ENCODE measurements around the gene NOB1. TPM values are rescaled to one million over a fixed set of nuclear protein-coding genes. Genes with fewer than 3 reads are reported as not detected.

The NOB1 gene
- total RNA-seq, 1 experiment from 2014 or later = 172 TPM

GRCh38 chr16:69707920-69708683 lies 46.6 kb downstream of the NOB1 start:
- intact Hi-C loops (cut with micrococcal nuclease) = no loop called here

More at GRCh38 chr16:69707920-69708683, 46.6 kb downstream of the NOB1 start:
- no peak for ATAC-seq
- H3K27ac ChIP-seq (ENCODE audit: low read depth, low read length) = peak overlapping the region; percentile 44
- TF ChIP-seq JUND (IDR thresholded peaks at IDR 0.05) (peak; percentile 9; the same call in 1 of the 2 replicates), CBX3 (IDR thresholded peaks at IDR 0.05; ENCODE audit: low read depth) (no peak), CTCF (IDR thresholded peaks at IDR 0.05 in 2 of 3, conservative IDR thresholded peaks at IDR 0.05 in 1 of 3; ENCODE audit: borderline replicate concordance in 1 of 3, insufficient read depth in 1 of 3, low read depth in 2 of 3, low read length in 2 of 3) (no peak), ELF1 (IDR thresholded peaks at IDR 0.05; ENCODE audit: borderline replicate concordance, low read depth) (no peak), EGR1 (IDR thresholded peaks at IDR 0.05; ENCODE audit: low read depth) (no peak), ZBTB33 (IDR thresholded peaks at IDR 0.05; ENCODE audit: extremely low read depth, insufficient replicate concordance, low read length) (no peak), POLR2AphosphoS5 (IDR thresholded peaks at IDR 0.05; ENCODE audit: low read depth, low read length) (peak; percentile 13; the same call in 1 of the 2 replicates), SIN3A (IDR thresholded peaks at IDR 0.05; ENCODE audit: low read depth) (no peak), EZH2phosphoT487 (IDR thresholded peaks at IDR 0.05; ENCODE audit: borderline replicate concordance) (no peak), MAX (IDR thresholded peaks at IDR 0.05) (no peak)
- RAD21 ChIA-PET (ENCODE audit: low non-redundant PET in 1 of 2, low total read pairs in 2 of 2, uncharacterized antibody in 2 of 2, unreplicated experiment in 2 of 2) = no interaction called here
- no peak overlapping the region for H3K4me3 ChIP-seq (replicated peaks in 1 of 2; ENCODE audit: low read depth in 1 of 2, low read length in 2 of 2)
- H3K36me3 ChIP-seq (ENCODE audit: control insufficient read depth in 1 of 2, insufficient read depth in 2 of 2, low read length in 2 of 2) = peaks cover 11 to 27% of the 10 kb centered on the region in 2 experiments; a peak in 3 of 4 replicates
- peaks cover 44 to 48% of the 10 kb centered on the region in 2 experiments for H3K4me1 ChIP-seq (ENCODE audit: control insufficient read depth in 1 of 2, insufficient read depth in 2 of 2, low read length in 2 of 2)
- no peaks in the 10 kb centered on the region for H3K9me3 ChIP-seq (ENCODE audit: control insufficient read depth in 1 of 2, insufficient read depth in 1 of 2, low read depth in 1 of 2, low read length in 2 of 2)
- H3K27me3 ChIP-seq (ENCODE audit: insufficient read depth, low read length) = no peaks in the 10 kb centered on the region
- no peak for DNase-seq (ENCODE audit: low read depth, low spot score)
- POLR2A ChIA-PET = interaction anchor here (1.8 kb wide), 1 partner anchor 19 kb away, joined by 7 read pairs; the partner anchor contains the start of gene NQO1
- H3K4me2 ChIP-seq (ENCODE audit: low read length) = no peak overlapping the region
- H2AFZ ChIP-seq (ENCODE audit: low read depth, low read length, poor library complexity, severe bottlenecking) = no peak overlapping the region
- H4K20me1 ChIP-seq (ENCODE audit: insufficient read depth) = no peaks in the 10 kb centered on the region
- no TSS peak for BruUV-seq (replicated peaks)
- no peak overlapping the region for H3K9ac ChIP-seq (ENCODE audit: low read length)
- no peaks in the 10 kb centered on the region for H3K9me2 ChIP-seq (ENCODE audit: insufficient read depth)
- H3K79me2 ChIP-seq (ENCODE audit: insufficient read depth, low read length) = peaks cover 32% of the 10 kb centered on the region
- CTCF ChIA-PET = interaction anchor here (1.3 to 3.6 kb wide), 3 partner anchors 13 to 47 kb away, joined by 5 to 19 read pairs (median 6); partner anchors contain the start of gene NOB1
